Suppressor macrophage (primary cell): ENCODE results near the gene CELA1.
"Not testable (repeated sequence)": the region's sequence is repeated elsewhere in the genome, so short reads cannot be mapped to it uniquely, and the experiment has no call there.

Experiments
- DNase-seq, 4 experiments: peaks; one replicate each; pipeline ENCODE4 v3.0.0-alpha.2; 2020 to 2022

The CELA1 gene

DNA sequence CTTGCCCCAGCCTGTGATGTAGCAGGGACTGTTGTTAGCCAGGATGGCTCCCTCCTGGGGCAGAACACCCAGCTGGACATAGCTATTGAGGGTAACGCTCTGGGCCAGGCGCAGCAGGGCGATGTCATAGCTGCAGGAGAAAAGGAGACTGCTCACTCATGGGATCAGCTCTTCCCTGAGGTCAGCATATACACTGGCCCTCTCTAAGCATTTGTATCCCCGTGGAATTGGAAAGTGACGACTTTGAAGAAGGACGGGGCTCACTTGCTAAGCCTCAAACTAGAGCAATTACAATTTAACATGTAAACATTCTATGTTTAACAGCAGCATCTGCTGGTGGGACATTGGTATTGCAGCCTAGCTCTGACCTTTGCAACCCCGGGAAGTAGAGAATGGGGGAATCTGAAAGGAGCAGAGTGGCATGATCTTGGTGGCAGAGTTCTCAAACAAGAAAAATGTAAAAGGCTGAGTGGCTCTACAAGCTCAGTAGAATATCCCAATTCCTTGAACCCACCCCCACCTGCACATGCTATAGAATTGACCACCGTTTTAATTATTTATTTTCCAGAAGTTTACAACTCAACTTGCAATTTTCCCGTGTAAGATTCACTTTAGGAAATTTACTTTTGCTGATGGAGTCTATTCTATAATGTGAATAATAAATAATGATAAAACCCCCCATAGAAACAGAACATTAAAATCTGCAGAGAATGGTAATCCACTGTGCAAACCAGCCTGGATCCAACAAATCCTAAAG is 5.0 kb downstream of the CELA1 start:
- peak; percentile 84 to 91 (median 86) for DNase-seq

DNA sequence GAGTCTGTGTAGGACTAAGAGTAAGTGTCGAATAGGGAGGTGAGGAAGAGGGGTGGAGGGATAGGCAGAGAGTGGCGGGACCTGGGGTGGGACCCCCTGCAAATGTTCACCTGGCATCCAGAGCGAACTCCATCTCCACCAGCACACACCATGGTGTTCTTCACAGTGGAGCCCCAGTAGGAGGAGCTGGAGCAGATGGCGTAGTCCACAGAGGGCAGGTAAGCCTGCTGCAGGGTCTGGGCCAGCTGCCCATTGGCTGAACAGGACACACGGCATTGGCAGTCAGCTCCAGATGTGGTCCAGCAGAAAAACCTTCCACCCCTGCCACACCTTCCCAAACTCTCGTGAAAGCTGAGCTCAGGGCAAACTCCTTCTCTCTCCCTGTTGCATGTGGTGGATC is 6.7 kb downstream of the CELA1 start:
- DNase-seq: no peak

DNA sequence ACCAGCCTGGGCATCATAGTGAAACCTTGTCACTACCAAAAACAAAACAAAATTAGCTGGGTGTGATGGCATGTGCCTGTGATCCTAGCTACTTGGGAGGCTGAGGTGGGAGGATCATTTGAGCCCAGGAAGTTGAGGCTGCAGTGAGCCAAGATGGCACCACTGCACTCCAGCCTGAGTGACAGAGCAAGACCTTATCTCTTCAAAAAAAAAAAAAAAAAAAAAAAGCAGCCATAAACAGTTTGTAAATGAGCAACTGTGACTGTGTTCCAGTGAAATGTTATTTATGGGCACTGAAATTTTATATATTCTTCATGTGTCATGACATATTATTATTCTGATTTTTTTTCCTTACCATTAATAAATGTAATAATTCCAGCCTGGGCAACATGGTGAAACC is 9.1 kb downstream of the CELA1 start:
- DNase-seq: not testable (repeated sequence)

DNA sequence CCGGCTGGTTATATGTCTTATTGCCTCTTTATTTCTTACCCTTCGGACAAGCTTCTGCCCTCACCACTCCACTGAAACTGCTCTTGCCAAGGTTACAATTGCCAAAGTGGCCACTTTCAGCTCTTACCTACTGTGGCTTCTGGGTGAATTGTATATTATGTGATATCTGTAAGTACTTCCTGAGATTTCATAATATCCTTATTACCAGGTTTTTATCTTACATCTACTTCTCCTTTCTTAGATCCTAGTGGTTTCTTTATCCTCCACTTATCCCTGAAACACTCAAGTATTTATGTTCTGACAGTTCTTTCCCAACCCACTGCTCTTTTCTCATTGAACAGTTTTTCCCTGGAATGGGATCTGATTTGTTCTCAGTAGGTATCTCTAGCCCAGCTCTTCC is 10.5 kb downstream of the CELA1 start:
- DNase-seq: peak in 2 of 4 experiments; percentile 51 to 58

DNA sequence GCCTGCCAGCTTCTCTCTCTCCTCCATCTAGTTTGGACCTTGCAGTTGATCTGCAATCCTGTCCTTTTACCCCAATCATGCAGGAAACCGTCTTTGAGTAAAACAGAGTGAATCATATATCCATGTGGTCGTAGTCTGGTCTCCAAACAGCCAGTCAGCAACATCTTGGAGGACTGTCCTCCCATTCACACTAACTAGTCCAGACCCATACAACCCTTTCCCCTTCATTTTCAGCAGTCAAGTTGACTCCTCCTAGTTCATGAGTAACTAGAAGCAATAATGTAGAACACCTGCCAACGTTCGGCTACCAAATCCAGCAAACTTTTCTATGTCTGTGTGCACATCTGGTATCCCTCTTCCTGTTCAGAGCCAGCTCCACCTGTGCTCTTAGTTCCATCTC is 11.7 kb downstream of the CELA1 start:
- peak in 3 of 4 experiments; percentile 22 to 50 (median 39) for DNase-seq

DNA sequence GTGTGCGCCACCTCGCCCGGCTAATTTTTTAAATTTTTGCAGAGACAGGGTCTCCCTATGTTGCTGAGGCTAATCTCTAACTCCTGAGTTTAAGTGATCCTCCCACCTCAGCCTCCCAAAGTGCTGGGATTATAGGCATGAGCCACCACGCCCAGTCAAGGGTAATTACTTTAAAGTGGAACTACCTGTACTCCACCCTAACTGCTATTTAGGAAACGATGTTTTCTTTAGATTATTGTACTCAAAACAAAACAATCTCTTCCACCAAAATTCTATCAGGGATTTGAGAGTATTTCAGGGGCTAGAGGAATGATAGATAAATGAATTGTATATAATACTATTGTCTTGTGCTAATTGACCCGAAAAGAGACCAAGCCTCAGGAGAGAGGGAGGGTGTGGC is 12.9 kb downstream of the CELA1 start:
- DNase-seq: no peak

DNA sequence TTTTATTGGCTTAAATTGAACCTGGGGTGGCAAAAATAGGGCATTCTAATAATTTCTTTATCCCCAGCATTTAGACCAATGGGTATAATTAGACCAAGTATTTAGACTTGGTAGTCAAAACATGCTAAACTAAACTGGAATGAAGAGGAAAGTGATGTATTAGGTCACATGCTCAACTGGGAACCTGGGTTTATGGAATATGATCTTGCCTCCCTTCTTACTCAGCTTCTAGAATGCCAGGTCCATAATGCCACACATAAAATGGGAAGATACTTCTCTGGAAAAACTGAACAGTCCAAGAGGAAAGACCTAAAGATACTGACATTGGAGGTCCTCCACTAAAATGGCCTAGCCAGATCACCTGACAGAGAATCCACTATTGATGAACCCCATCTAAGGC is 16.3 kb downstream of the CELA1 start:
- DNase-seq: no peak

DNA sequence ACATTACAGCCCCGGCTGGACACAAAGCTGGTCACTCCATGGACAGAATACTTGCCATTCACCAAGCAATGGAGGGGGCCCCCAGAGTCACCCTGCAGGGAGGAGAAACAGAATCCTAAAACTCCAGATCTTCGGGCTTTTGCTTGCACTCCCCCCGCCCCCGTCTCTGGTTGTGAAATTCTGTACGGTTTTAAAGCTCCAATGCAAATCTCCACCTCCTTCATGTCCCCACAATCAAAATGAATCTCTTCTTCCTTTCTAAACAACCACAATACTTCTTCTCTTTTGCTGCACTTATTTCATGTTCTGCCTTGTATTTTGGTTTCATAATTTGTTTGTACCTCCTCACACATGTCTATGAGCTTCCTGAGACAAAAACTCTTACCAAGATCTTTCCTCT is 16.7 kb downstream of the CELA1 start:
- DNase-seq: peak in 2 of 4 experiments; percentile 35 to 44

DNA sequence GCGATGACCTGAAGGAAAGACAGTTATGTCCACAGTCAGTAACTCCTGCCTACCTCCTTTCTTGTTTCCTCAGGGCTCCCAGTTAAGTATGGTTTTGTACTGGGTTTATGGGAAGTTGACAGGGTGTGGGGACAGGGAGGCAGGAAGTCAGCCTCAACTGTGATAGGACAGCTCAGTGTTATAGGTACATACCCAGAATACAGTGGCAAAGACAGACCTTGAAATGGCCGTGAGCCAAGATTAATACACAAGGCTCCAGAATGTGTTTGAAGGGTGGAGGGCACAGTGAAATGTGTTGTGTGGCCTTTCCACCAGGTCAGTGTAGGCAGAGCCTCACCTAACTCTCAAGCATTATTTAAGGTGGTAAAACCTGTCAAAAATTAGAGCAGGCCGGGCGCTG is 17.9 kb downstream of the CELA1 start:
- no peak for DNase-seq

DNA sequence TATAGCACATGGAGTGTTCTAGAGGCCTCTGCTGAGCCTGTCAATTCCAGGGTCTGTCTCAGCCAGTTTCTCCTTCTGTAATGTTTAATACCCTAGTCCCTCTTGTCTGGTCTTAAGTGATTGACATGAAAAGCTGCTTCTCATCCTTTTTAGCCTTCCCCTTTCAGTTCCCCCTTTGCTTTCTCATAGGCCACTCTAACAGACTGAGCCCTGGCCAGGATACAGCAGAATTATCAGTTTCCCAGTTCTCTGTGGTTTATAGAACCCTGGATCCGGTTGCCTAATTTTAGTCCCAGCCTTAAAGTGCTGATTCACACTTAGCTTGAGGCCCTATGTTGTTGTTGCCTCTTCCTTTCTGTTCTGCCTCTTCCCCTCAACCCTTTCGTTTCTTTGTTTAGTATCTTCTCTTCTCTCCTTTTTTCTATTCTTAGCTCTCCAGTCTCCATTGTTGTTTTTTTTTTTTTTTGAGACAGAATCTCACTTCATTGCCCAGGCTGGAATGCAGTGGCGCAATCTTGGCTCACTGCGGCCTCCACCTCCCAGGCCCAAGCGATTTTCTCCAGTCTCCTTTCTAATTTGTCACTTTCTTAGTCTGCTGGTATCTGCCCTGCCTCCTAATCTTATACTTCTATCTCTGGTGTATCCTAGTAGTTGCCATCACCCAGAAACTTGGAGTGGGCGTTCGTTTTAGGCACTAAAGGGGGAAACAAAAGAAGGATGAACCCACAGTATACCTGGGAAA is 19.6 kb downstream of the CELA1 start:
- DNase-seq: peak; percentile 82 to 94 (median 86)

DNA sequence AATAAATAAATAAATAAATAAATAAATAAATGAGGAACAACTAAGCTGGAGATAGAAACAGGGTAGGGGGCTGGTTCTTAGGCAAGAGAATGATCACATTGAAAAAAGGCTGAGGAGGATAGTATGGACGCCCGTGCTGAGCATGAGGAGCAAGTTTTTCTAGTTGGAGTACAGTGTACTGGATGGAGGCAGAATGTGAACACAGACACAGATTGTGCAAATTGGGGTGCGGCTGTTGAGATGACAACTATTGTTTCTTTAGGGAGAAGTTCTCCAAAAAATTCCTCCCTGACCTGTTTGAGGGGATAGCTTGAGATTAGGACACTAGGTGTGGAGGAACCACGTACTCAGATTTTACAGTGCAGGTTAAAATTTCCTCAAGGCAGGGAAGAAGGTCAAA is 21.5 kb downstream of the CELA1 start:
- peak in 1 of 4 experiments; percentile 26 for DNase-seq

DNA sequence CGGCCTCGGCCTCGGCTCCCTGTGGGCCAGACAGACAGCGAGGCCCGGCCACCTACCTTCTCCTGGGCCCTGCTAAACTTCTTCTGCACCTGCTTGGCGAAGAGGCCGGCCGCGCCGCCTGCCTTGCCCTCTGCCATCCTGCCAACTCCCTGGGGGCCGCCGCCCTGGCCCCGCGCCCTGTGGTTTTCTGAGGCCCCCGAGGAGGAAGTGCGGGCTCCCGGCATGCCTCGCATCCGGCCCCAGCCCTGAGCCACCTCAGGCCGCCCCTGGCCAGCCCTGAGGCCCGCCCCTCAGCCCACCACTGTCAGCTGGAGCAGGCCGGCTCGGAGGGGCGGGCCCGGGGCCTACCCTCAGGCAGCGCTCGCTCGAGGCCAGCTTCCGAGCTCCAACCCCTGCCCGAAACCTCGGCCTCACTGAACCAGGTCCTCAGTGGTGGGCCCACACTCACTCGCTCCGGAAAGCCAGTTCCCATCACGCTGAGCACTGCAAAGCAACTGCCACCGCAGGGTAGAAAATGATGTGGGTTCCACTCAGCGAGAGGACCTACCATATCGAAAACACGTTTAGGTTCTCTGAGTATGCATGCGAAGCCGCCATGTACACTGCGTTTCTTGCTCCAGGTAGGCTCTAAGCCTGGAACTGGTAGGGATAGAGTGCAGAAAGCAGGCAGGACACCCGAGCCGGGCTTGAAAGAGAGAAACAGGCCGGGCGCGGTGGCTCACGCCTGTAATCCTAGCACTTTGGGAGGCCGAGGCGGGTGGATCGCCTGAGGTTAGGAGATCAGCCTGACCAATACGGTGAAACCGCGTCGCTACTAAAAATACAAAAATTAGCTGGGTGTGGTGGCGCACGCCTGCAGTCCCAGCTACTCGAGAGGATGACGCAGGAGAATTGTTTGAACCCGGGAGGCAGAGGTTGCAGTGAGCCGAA is 22.2 kb downstream of the CELA1 start, which contains the start of gene BIN2:
BIN2 (minus strand) TSS at position 209 of the 930 bp plus-strand sequence; CDS start at position 137, 72 bp downstream.
- peak; percentile 53 to 85 (median 75) for DNase-seq

DNA sequence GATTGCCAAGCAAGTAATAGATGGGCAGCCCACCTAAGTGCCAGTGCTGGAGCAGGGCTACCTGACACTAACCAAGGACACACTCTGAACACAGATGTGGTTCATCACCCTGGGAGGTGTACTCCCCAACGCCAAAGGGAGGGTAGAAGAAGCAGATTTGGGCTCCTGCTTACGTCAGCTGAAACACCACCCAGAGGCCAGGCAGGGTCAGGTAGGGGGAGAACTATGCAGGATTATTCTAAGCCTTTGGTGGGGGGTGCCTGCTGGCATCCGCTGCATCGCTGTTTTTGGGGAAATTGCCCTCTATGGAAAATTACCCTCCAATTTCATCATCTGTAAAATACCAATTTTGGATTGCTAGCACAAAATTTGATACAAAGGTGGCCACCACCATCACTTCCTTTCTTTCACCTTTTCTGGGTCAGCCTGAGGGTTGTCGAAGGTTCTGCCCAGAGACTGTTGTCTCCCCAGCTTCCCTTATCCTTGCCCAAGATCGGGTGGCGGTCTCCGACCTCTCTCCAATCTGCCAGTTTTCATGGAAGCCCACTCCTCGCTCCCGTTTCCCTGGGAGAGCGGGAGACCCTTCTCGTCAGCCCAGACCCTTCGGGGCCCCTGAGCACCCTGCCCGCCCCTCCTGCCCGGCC is 23.0 kb downstream of the CELA1 start:
- DNase-seq: peak in 2 of 4 experiments; percentile 30 to 49

DNA sequence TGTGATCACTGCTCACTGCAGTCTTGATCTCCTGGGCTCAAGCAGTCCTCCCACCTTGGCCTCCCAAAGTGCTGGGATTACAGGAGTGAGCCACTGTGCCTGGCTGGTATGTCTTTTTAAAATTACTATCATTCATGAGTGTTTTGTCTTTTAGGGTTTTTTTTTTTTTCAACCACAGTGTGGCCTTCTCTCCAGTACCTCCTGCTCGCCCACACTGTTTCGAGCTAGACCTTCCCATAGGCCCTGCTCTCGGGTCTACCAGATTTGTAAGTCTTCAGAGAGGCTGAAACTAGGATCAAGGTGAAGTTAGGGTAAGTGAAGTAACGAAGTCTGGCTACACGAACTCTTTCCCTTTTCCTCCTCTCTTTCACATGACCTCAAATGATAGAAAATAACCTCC is 24.0 kb downstream of the CELA1 start:
- peak in 3 of 4 experiments; percentile 48 to 55 (median 55) for DNase-seq

DNA sequence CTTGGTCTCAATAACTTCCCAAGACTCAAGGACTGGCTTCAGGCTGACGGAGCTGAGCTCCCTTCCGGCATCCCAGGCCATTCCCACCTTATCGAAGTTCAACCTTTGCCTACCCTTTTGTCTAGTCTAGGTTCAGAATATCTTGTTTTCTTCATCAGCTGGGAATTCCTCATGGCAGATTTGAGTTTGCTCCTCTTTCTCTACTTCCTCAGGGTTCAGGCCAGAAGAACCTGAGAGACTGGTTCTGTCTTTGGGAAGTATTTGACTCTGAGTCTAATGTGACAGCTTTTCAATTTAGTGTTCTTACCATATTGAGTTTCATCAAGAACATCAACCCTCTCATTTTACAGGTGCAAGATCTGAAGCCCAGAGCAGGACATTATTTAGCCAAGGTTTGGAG is 24.6 kb downstream of the CELA1 start:
- DNase-seq: no peak

DNA sequence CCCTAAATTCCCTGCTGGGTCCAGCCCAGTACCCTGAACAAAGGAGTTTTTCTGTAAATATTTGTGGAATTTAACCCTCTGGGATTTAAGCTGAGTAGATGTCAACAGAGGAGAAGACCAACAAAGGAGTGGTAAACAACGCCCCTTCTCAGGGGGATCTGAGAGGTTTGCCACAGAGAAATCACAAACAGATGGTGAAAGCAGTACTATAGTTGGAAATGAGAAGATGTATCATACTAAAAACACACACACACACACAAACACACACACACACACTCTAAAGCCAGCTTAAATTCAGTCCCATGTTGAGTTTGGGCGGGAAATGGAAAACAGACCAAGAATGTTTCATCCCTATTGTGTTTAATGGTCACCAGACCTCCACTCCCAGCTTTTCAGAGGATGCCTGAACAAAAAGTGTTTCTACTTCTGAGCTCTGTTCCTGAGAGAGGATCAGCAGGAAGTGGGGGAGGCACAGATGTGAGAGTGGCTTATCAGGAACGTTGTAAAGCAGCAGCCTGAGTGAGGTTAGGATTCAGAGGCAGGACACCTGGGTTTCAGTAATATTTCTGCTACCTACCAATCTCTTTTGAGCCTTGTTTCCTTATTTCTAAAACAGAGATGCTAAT is 25.7 kb downstream of the CELA1 start:
- DNase-seq: no peak

DNA sequence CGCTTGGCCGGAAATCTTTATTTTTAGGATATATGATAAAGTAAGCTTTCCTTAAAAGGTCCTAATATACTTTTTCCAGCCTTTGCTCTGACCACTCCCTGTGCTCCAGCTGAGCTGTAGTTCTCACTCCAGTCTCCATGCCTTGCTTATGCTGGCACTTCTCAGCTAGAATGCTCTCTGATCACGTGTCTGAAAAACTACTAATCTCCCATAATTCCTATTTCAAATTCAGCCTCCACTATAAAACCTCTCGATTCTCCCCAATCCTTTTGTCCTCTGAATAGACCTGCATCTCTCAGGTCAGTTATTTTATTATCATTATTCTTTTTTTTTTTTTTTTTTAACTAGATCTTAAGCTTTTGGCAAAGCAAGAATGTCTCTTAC is 26.2 kb downstream of the CELA1 start:
- DNase-seq: no peak

DNA sequence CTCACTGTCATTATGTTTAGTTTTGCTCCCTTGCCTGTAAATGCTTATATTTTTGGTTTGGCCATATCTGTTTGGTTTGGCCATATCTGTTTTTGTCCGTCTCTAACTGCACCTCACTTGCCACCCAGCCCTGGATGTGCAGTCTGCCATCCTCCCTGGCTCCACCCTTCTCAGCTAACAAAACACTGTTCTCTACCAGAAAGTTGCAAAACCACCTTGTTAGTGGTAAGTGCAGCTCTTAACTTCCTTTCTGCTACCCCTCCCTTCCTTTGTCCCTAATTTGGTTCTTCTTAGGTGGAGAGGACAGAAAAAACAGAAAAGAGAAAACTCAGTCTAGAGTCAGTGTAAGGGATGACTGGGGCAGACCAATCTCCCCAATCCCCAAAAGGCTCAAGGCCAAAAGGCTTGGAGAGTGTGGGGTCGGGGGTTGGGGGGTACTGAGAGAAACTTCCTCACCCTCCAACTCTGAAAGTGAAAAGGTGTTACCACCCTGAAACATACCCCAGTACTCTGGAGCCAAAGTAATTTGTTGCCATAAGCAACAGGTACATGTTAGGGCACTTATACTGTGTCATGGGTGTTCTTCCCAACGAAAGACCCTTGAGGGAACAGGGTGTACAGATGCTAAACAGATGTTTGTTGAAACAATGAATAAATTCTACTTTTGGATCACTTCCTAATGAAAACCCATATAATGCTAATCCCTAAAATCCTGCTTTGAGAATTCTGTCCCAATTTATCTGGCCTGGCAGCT is 27.5 kb downstream of the CELA1 start:
- no peak for DNase-seq

DNA sequence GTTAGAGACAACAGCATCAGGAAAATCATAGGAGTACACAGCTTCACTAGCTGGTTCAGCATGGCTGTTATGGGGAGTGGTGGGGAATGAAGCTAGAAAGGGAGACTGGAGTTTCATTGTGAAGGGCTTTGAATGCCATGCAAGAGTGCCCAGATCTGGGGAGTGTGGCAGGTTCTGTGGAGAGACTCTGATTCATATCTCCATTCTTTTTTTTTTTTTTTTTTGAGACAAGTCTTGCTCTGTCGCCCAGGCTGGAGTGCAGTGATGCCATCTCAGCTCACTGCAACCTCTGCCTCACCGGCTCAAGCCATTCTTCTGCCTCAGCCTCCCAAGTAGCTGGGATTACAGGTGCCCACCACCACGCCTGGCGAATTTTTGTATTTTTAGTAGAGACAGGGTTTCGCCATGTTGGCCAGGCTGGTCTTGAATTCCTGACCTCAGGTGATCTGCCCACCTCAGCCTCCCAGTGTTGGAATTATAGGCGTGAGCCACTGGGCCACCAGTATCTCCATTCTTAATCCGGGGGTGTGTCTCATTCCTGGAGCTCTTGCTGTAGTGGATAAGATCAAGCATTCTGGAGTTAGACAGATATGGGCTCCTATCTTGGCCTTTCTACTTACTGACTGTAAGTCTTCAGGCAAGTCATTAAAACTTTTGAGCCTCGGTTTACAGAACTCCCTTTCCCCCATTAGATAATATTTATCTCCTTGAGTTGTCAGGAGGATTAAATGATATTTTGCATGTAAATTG is 28.2 kb downstream of the CELA1 start:
- DNase-seq: not testable (repeated sequence)

DNA sequence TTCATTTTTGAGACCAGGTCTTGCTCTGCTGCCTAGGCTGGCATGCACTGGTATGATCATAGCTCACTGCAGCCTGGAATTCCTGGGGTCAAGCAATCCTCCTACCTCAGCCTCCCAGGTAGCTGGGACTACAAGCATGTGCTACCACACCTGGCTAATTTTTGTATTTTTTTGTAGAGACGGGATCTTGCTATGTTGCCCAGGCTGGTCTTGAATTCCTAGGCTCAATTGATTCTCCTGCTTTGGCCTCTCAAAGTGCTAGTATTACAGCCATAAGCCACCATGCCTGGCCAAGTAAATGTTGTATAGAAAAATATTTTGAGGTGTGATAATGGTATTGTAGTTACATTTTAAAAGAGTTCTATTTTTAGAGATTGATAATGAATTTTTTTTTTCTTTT is 35.1 kb downstream of the CELA1 start:
- no peak for DNase-seq
